GM15510 (cell line): ENCODE results near the gene ZC3H7A.

Source experiments
- POLR2A ChIP-seq: IDR thresholded peaks from 3 replicates; pipeline ENCODE4 v1.6.1; 2011; ENCODE audit warnings: borderline replicate concordance; ENCODE audit not compliant: insufficient read length; ENCODE audit errors: extremely low read depth

The ZC3H7A gene

DNA sequence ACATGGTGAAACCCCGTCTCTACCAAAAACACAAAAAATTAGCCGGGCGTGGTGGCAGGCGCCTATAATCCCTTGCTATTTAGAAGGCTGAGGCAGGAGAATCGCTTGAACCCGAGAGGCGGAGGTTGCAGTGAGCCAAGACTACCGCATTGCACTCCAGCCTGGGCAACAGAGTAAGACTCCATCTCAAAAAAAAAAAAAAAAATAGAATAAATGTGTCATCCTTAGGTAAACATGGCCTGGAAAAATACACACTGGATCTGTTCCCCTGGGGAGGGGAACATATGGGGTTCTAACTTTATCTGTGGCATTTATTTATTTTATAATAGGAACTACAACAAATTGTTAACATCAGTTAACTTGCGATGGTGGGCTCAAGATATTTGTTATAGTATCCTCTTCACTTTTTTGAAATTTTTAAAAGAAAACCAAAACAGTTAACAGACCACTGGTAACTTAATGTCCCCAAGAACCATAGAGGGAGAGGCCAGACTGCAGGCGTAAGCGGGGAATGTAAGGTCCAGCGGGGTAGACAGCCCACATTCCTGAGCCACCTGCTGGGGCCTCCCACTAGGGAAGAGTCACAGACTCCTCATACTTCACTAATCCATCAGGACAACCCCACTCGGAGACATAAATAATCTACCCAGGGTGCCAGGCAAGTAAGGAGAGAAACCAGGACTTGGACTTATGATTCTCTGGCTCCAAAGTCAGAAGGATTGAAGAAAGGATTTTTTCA lies 41.9 kb downstream of the ZC3H7A start:
- TF ChIP-seq POLR2A, result no peak

DNA sequence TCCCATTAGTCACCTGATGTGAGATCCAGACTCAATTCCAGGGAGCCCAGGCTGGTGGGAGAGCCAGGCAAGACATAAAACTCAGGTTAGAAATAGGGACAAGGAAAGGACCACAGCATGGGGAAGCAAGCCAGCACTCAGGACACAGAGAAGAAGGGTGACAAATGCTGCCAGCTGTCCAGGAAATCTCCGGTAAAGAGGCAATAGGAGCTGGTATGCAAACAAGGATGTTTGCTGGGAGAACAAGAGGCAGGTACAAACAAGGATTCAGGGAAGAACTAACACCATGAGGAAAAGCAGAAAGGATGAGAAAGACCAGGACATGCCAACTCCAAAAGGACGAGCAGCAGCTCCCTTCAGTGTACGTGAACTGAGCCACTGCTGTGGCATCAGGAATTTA lies 44.2 kb downstream of the ZC3H7A start:
- TF ChIP-seq POLR2A, result no peak

DNA sequence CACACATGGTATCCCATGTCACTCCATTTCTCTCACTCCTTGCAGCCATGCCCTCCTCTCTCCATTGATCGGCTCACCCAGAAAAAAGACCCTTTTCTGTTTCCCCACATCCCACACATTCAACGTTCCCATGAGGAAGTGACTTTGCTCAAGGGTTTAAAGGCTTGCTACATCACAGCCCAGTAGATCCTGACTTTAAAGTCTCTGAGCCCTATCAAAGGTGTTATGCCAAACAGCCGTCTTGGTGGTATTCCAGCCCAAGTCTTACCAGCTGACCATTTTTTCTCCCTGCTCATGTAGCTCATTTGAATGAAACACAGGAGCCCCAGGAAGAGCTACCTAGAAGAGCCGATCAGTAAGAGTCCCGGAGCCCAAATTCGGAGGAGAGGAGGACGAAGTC lies 47.0 kb downstream of the ZC3H7A start:
- no peak for TF ChIP-seq POLR2A

DNA sequence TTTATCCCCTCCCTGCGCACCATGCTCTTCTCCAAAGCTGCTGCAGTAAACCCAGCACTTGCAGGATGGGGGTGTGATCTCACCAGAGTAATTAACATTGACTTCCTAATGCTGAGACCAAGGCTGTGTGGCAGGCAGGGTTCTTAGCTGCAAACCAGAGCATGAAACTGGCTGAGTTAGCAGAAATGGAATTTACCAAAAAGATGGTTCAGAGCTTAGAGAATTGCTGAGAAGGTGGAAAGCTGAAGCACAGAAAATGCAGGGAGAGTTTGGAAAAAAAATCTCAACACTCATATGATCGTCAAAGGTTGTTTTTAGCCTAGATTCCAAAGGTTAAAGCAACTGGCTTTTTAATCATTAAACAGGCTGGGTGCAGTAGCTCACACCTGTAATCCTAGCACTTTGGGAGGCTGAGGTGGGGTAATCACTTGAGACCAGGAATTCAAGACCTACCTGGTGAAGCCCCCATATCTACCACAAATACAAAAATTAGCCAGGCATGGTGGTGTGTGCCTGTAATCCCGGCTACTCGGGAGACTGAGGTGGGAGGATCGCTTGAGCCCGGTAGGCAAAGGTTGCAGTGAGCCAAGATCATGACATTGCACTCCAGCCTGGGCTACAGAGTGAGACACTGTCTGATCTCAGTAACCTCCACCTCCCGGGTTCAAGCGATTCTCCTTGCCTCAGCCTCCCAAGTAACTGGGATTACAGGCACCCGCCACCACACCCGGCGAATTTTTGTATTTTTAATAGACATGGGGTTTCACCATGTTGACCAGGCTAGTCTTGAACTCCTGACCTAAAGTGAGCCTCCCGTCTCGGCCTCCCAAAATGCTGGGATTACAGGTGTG lies 48.4 kb downstream of the ZC3H7A start:
- no peak for TF ChIP-seq POLR2A

DNA sequence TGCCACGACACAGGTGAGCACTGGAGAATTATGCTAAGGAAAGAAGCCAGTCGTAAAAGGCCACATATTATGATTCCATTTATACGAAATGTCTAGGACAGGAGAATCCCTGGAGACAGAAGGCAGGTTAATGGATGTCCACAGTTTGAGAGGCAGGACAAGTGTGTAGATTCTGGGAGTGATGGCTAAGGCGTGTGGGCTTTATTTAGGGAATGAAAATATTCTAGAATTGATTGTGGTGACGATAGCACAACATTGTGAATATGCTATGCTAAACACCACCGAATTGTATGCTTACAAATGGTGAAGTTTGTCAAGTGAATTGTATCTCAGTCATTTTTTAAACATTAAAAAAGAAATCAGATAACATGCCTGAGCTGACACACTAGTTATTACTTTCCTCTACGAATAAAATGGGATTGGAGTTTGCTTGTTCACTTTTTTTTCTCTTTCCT lies 49.1 kb downstream of the ZC3H7A start:
- TF ChIP-seq POLR2A, result no peak

DNA sequence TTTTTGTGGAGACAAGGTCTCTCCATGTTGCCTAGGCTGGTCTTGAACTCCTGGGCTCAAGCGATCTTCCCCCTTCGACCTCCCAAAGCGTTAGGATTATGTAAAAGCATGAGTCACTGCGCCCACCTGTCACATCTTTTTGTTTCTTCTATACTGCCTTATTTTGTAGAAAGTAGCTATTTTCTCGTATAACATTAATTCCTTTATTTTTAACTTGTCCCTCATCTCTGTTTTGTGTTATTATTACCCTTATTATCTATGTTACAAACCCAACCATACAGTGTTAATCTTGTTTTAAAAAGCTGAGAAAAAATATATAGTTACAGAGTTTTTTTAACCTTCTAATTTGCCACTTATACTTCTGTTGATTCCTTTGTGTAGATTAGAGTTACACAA lies 53.0 kb downstream of the ZC3H7A start:
- TF ChIP-seq POLR2A, result no peak

DNA sequence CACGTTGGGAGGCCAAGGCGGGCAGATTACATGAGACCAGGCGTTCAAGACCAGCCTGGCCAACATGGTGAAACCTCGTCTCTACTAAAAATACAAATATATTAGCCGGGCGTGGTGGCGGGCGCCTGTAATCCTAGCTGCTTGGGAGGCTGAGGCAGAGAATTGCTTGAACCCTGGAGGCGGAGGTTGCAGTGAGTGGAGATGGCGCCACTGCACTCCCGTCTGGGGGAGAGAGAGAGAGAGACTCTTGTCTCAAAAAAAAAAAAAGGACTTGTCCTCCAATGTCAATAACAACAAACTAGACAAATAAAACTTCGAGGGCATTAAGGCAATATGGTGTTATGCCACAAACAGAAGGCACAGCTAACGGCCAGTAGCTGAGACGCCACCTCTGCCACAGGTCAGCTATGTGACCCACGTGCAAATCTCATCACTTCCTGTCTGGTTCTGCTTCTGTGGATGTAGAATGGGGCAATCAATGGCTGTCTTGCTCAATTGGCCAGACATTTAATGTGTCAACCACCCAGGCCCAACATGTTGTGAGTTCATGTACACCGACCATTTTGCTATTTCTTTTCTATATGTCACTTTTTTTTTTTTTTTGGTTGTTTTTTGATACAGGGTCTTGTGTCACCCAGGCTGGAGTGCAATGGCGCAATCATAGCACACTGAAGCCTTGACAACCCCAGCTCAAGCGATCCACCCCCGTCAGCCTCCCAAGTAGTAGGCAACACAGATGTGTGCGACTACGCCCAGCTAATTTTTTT lies 53.6 kb downstream of the ZC3H7A start:
- peak; percentile 38 for TF ChIP-seq POLR2A

DNA sequence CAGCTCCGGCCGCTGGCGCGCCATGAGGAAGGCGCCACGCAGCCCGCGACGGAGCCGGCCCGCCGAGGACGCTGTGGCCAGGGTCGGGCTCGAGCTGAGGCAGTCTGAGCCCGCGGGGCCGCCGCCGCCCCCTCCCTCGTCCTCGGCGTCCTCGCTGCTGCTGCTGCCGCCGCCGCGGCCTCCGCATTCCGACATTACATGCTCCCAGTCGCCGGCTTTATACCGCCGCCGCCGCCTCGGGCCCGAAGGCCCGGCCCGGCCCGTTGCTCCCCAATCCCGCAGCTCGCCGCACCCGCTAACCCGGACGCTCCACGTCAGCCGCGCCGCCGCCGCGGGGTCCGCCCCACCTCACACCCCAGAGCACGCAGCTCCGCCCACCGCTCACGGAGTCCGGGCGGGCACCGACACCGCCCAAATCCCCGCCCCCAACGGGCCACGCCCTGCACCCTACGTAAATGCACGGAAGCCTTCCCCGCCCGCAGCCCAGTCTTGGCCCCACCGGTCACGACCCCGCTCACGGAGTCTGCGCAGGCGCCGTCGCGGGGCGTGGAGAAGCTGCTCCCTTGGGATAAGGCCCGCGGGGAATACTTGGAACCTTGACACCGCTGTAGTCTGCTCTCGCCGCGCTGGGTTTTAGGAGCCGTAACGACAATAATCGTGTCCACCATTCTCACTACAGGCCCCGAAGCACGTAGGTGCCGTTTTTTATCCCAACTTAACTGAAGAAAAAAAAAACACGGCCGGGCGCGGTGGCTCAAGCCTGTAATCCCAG lies 54.3 kb downstream of the ZC3H7A start, which contains the start of gene TXNDC11:
TSS of gene TXNDC11 (minus strand) at position 322 of the 772 bp plus-strand sequence. CDS start at position 195, 127 bp downstream.
- TF ChIP-seq POLR2A, result peak; percentile 93

DNA sequence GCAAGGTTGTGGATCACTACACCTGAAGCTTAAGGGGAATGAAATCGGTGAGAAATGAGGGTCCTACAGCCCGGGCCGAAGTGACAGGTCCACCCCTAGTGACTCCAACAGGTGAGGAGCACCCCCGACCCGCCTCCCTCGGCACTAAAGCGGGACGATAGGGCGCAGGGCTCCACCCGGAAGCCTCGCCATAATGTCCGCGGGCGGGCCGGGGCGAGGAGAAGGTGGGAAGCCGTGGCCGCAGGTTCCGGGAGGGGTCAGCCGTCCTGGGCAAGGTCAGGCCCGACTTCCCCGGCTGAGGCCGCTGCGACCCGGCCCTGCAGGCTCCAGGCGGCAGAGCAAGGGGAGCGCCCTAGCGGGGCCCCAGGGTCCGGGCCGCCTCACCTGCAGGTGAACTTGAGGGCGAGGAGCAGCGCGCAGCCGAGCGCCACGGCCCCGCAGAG lies 54.9 kb downstream of the ZC3H7A start:
- TF ChIP-seq POLR2A, result no peak

DNA sequence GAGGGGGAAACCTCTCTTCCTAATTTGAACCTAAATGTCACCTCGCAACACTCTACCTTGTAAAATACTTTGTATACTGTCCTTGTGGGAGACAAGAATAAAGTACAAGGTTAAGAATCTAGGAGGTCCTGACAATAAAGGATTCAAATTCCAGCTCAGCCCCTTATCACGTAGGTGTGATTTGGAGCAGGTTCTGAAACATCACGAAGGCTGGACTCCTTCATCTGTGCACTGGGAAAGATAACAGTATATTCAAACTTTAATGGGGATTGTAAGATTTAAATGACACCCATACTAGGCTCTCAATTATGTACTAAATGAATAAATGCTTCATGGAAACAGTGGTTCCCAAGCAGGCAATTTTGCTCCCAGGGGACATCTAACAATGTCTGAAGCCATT lies 56.5 kb downstream of the ZC3H7A start:
- TF ChIP-seq POLR2A, result no peak

DNA sequence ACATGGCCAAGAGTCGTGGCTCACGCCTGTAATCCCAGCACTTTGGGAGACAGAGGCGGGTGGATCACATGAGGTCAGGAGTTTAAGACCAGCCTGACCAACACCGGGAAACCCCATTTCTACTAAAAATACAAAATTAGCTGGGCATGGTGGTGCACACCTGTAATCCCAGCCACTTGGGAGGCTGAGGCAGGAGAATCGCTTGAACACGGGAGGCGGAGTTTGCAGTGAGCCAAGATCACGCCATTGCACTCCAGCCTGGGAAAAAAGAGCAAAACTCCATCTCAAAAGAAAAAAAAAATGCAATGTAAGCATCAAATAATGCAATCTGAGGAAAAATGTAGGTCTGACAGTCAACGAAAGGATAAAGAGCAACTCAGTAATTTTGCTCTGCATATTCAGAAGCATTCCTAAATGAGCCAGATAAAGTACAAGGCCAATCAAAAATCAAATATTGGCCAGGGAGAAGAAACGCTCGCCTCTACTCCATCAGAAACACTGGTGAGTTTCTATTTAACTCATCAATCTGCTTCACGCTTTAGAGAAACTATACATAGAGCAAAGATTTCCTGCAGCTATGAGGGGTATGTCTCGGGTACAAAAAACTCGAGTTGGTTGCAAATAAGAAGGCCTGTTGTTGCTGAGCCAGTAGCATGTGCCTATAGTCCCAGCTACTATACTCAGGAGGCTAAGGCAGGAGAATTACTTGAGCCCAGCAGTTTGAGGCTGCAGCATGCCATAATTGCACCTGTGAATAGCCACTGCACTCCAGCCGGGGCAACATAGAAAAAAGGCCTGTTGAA lies 58.1 kb downstream of the ZC3H7A start:
- peak; percentile 26 for TF ChIP-seq POLR2A

DNA sequence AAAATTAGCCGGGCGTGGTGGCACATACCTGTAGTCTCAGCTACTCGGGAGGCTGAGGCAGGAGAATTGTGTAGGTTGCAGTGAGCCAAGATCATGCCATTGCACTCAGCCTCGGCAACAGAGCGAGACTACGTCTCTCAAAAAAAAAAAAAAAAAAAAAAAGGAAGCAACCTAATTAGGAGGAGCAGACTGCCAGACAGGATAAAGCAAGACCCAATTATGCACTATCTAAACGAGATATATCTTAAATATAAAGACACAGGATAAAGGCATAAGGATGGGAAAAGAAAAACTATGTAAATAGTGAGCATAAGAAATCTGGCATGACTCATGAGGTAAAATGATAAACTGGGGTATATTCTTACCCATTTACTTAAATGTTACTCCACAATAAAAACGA lies 59.3 kb downstream of the ZC3H7A start:
- no peak for TF ChIP-seq POLR2A

DNA sequence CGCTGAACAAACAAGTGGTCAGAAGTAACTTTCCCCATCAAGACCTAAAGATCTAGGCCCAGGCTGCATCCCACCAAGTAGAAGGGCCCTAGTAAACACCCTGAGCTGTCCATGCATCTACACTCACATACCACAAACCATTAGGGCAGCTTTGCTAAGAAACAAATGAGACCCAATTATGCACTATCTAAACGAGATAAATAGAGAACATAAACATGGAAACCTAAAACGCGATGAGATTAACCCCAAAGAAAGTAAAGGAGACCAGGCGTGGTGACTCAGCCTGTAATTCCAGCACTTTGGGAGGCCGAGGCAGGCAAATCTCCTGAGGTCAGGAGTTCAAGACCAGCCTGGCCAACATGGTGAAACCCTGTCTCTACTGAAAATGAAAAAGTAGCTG lies 60.2 kb downstream of the ZC3H7A start:
- TF ChIP-seq POLR2A, result no peak
